B cell (primary cell): ENCODE data around the gene EXT2. TPM values are rescaled to one million over a fixed set of nuclear protein-coding genes. Genes with fewer than 3 reads are reported as not detected.

Experiments
- ATAC-seq: fragments of 200-7000 bp; cut with Tn5 transposase; one replicate; pipeline ENCODE4 v1.10.0; 2021; ENCODE audit warnings: low read depth, mild to moderate bottlenecking, moderate number of reproducible peaks, moderate library complexity
- CTCF ChIA-PET: fragments of 350-600 bp; sonication (Branson Sonifier 250); formaldehyde crosslinking; loops from one replicate; lab custom pipeline; 2021; ENCODE audit warnings: antibody characterized with exemption, inconsistent platforms; lab: Charles Lee
- POLR2A ChIA-PET: fragments of 350-600 bp; sonication (Branson Sonifier 250); formaldehyde crosslinking; loops from one replicate; lab custom pipeline; 2021; ENCODE audit warnings: antibody characterized with exemption; lab: Charles Lee
- DNase-seq: peaks from one replicate; pipeline ENCODE4 v3.0.0; 2013
- H2AFZ ChIP-seq: 2 replicates; pipeline ENCODE4 v1.6.1; 2012; ENCODE audit warnings: mild to moderate bottlenecking, low read depth, low read length; ENCODE audit not compliant: insufficient read depth, poor library complexity, severe bottlenecking
- H3K27ac ChIP-seq, 2 donors: 1 replicate in 1 of 2; 2 replicates in 1 of 2; pipeline ENCODE4 v1.5.1; 2012 to 2013; ENCODE audit warnings: low read length in 2 of 2, mild to moderate bottlenecking in 2 of 2, moderate library complexity in 1 of 2
- H3K27me3 ChIP-seq, 4 experiments: fragments of 200-600 bp in 1 of 4; sonication (generic) in 1 of 4; replicated peaks in 1 of 4; 1 replicate in 2 of 4; 2 replicates in 2 of 4; pipeline versions ENCODE4 v1.6.1 to v1.7.0; 2013 to 2016; ENCODE audit warnings: low read length in 3 of 4, mild to moderate bottlenecking in 2 of 4, mixed read lengths in 1 of 4, moderate library complexity in 1 of 4; ENCODE audit not compliant: insufficient read depth in 4 of 4, control insufficient read depth in 3 of 4; ENCODE audit errors: control extremely low read depth in 1 of 4
- H3K36me3 ChIP-seq, 2 experiments: replicated peaks in 1 of 2; 1 replicate in 1 of 2; 2 replicates in 1 of 2; pipeline versions ENCODE4 v1.6.1 to v1.7.1; 2013; ENCODE audit warnings: low read length in 1 of 2; ENCODE audit not compliant: insufficient read depth in 2 of 2, control insufficient read depth in 1 of 2; ENCODE audit errors: control extremely low read depth in 1 of 2, extremely low read depth in 1 of 2
- H3K4me1 ChIP-seq, 2 donors: fragments of 200-600 bp in 1 of 2; sonication (generic) in 1 of 2; 1 replicate in 1 of 2; 2 replicates in 1 of 2; pipeline versions ENCODE4 v1.5.1 to v1.6.1; 2013 to 2017; ENCODE audit warnings: low read length in 2 of 2; ENCODE audit not compliant: control insufficient read depth in 2 of 2, insufficient read depth in 2 of 2
- H3K4me2 ChIP-seq: replicated peaks from 2 replicates; pipeline ENCODE3; 2012; ENCODE audit warnings: mild to moderate bottlenecking, low read depth, low read length; ENCODE audit not compliant: poor library complexity, severe bottlenecking
- H3K4me3 ChIP-seq, 5 experiments: fragments of 200-600 bp in 1 of 5; sonication (generic) in 1 of 5; 1 replicate in 3 of 5; 2 replicates in 2 of 5; pipeline versions ENCODE4 v1.5.1 to v1.7.0; 2011 to 2016; ENCODE audit warnings: low read length in 4 of 5, mild to moderate bottlenecking in 4 of 5, low read depth in 2 of 5, control low read depth in 1 of 5, moderate library complexity in 1 of 5; ENCODE audit not compliant: insufficient read depth in 1 of 5; ENCODE audit errors: control extremely low read depth in 1 of 5, extremely low read depth in 1 of 5
- H3K79me2 ChIP-seq: fragments of 200-600 bp; sonication (generic); one replicate; pipeline ENCODE4 v1.6.0; 2016; ENCODE audit warnings: low read length; ENCODE audit not compliant: control insufficient read depth, insufficient read depth
- H3K9ac ChIP-seq: fragments of 200-600 bp; sonication (generic); 2 replicates; pipeline ENCODE4 v1.6.1; 2017; ENCODE audit warnings: mild to moderate bottlenecking, low read length, moderate library complexity
- H3K9me3 ChIP-seq, 3 donors: one replicate each; pipeline versions ENCODE4 v1.6.1 to v1.7.1; 2013; ENCODE audit warnings: low read length in 2 of 3; ENCODE audit not compliant: control insufficient read depth in 2 of 3, insufficient read depth in 1 of 3; ENCODE audit errors: control extremely low read depth in 1 of 3
- H4K20me1 ChIP-seq: 2 replicates; pipeline ENCODE4 v1.6.0; 2012; ENCODE audit warnings: mild to moderate bottlenecking, low read length; ENCODE audit not compliant: insufficient read depth, control insufficient read depth, poor library complexity, severe bottlenecking
- H3K27ac Mint-ChIP-seq: one replicate; pipeline ENCODE4 v1.8.0; 2021; ENCODE audit warnings: mixed read lengths
- H3K27me3 Mint-ChIP-seq: one replicate; pipeline ENCODE4 v1.8.0; 2021; ENCODE audit warnings: mixed read lengths
- H3K4me1 Mint-ChIP-seq: one replicate; pipeline ENCODE4 v1.8.0; 2021; ENCODE audit warnings: mixed read lengths
- H3K4me3 Mint-ChIP-seq: one replicate; pipeline ENCODE4 v1.8.0; 2021; ENCODE audit warnings: mixed read lengths
- H3K9me3 Mint-ChIP-seq: one replicate; pipeline ENCODE4 v1.8.0; 2022; ENCODE audit warnings: mixed read lengths; ENCODE audit not compliant: insufficient read depth
- CTCF ChIP-seq: fragments of 200-600 bp; IDR thresholded peaks from one replicate; pipeline ENCODE4 v1.8.0; 2022; ENCODE audit warnings: antibody characterized with exemption, mild to moderate bottlenecking
- EZH2 ChIP-seq: IDR thresholded peaks from 2 replicates; pipeline ENCODE4 v1.6.1; 2012; ENCODE audit warnings: borderline replicate concordance, low read depth, mild to moderate bottlenecking, moderate library complexity, low read length; ENCODE audit not compliant: insufficient read depth, poor library complexity, severe bottlenecking
- WGBS: methylation state at CpG from one replicate; pipeline ENCODE4 v1.1.5; 2013; ENCODE audit warnings: missing lambda C conversion rate; ENCODE audit not compliant: insufficient coverage; 5-methylcytosine and 5-hydroxymethylcytosine counted together
- intact Hi-C: fragments of 100-400 bp; cut with micrococcal nuclease; formaldehyde crosslinking; loops from one replicate; pipeline ENCODE4 v1.10.0; 2022
- polyA plus RNA-seq: library from polyadenylated mRNA; depleted of rRNA; stranded (reverse); fragments of >200 nt; gene quantifications from 2 replicates; pipeline ENCODE4 v1.2.3, GENCODE V29; 2012
- total RNA-seq, 2 donors: library from RNA; stranded (reverse); fragments of 120-200 nt in 1 of 2; gene quantifications; 1 replicate in 1 of 2; 2 replicates in 1 of 2; pipeline versions ENCODE4 v1.2.3 to v1.2.4, GENCODE V29; 2013 to 2022

EXT2 gene
- total and polyA plus RNA-seq, 2 donors (not counting 1 experiment from before 2014, with no cell fraction given), result 11.0 to 27.8 TPM

DNA sequence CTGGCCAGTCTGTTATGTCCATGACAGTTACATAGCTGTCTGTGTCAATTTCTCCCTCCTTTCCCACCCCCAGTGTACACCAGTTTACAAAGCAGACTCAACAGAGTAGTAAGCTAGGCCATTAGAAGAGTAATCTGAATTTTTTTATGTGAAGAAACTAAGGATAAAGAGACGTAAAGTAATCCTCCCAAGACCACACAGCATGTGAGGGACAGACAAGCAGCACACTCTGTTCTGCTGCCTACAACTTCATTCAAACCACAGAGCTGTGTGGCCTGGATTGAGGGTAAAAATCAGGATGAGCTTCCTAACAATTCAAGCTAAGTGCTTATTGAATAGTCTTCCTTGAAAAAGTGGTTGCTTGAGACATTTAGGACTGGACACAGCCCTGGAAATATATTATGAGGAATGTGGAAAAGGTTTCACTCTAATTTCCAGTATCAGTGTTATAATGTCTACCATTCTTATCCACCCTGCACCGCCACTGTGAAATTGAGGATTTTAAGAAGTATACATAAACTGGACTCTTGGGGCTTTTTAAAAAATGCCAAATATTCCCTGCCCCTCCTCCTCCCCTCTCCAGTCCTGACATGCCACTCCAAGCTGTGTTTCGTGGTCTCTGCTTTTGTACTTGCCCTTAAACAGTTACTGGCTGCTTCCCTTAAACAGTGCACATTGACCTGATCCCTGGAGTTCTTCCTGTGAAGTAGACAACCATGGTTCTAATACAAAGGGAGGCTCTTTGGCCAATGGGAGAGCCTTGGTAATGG, 40.9 kb downstream of the EXT2 start:
- ATAC-seq (no peak), DNase-seq (no peak)
- no peaks in the 10 kb centered on the region for H3K27me3 ChIP-seq
- Mint-ChIP-seq H3K9me3 (no peaks in the 10 kb centered on the region), H3K27me3 (no peaks in the 10 kb centered on the region), H3K27ac (no peak overlapping the region), H3K4me3 (no peak overlapping the region), H3K4me1 (no peaks in the 10 kb centered on the region)
- TF ChIP-seq CTCF (no peak), EZH2 (no peak)
- no peak overlapping the region for H3K9ac ChIP-seq
- H2AFZ ChIP-seq, result no peak overlapping the region
- peaks cover 0 to 38% of the 10 kb centered on the region in 2 experiments for H3K36me3 ChIP-seq
- WGBS, result no CpG with 5 or more reads among the region's 3 CpGs
- no peak overlapping the region for H3K4me3 ChIP-seq
- POLR2A ChIA-PET, result no interaction called here
- intact Hi-C loops, result no loop called here
- H3K4me1 ChIP-seq, result no peaks in the 10 kb centered on the region
- CTCF ChIA-PET, result interaction anchor here (1.6 kb wide), 1 partner anchor 8 kb away, joined by 7 read pairs; no protein-coding TSS in a partner anchor
- H3K9me3 ChIP-seq, result no peaks in the 10 kb centered on the region
- H4K20me1 ChIP-seq, result no peaks in the 10 kb centered on the region
- H3K27ac ChIP-seq, result no peak overlapping the region
- no peak overlapping the region for H3K4me2 ChIP-seq
- no peaks in the 10 kb centered on the region for H3K79me2 ChIP-seq

DNA sequence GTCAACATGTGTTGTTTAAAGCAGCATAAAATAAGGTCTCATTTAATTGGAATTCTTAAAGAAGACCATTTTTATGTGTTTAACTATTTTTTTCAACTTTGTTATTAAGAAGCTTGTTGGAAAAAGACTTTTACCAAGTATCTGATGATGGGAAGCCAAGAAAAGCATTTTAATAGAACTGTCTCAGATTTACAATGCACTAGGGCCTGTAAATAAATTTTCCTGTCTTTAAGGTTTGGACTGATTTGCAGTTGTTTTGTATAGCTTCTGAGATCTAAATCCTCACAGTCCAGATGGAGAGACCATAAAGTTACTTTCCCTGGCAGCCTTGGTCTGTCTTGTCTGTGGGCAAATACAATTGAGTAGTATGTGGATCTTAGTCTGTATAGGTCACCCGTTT, 41.6 kb downstream of the EXT2 start:
- CTCF ChIA-PET, result interaction anchor here (1.1 kb wide), 1 partner anchor 400 kb away, joined by 3 read pairs; no protein-coding TSS in a partner anchor

More for the DNA sequence above, 41.6 kb downstream of the EXT2 start:
- Mint-ChIP-seq H3K27ac (no peak overlapping the region), H3K4me3 (no peak overlapping the region), H3K4me1 (no peaks in the 10 kb centered on the region), H3K9me3 (no peaks in the 10 kb centered on the region), H3K27me3 (no peaks in the 10 kb centered on the region)
- POLR2A ChIA-PET, result no interaction called here
- intact Hi-C loops, result no loop called here
- ATAC-seq (no peak), DNase-seq (no peak)
- Histone ChIP-seq H3K9me3 (no peaks in the 10 kb centered on the region), H3K27ac (no peak overlapping the region), H2AFZ (no peak overlapping the region), H3K4me1 (no peaks in the 10 kb centered on the region), H4K20me1 (no peaks in the 10 kb centered on the region), H3K27me3 (no peaks in the 10 kb centered on the region), H3K4me3 (no peak overlapping the region), H3K4me2 (no peak overlapping the region), H3K79me2 (no peaks in the 10 kb centered on the region), H3K36me3 (peaks cover 0 to 37% of the 10 kb centered on the region in 2 experiments), H3K9ac (no peak overlapping the region)
- TF ChIP-seq CTCF, result no peak
- TF ChIP-seq EZH2, result no peak
- 100% methylated on average over 1 of the region's 1 CpG for WGBS
